ENCODE results near the gene ERCC1.

GRCh38 chr19:45419396-45419795, 4.3 kb downstream of the ERCC1 start:
- TF ChIP-seq CTCF (IDR thresholded peaks at IDR 0.05; ENCODE audit: insufficient read depth, low read length, poor library complexity, severe bottlenecking) (no peak), EZH2phosphoT487 (conservative IDR thresholded peaks at IDR 0.05; ENCODE audit: low read length) (no peak)
